WTC11 (cell line): ENCODE measurements around the gene CHAT.

ENCODE experiments used
- CBFB ChIP-seq: sonication (generic); formaldehyde crosslinking; IDR thresholded peaks from 2 replicates; pipeline ENCODE4 v1.8.1; 2022; ENCODE audit warnings: mild to moderate bottlenecking, low read depth, missing genetic modification reagents
- EMX1 ChIP-seq: fragments of 250-450 bp; sonication (Bioruptor Pico); IDR thresholded peaks from 2 replicates; pipeline ENCODE4 v1.8.0; 2021; ENCODE audit warnings: mild to moderate bottlenecking
- FOXP1 ChIP-seq: sonication (generic); formaldehyde crosslinking; IDR thresholded peaks from 2 replicates; pipeline ENCODE4 v1.8.0; 2022; ENCODE audit warnings: missing genetic modification reagents, mild to moderate bottlenecking, moderate library complexity, borderline replicate concordance
- JAZF1 ChIP-seq: fragments of 250-450 bp; sonication (Bioruptor Pico); IDR thresholded peaks from 2 replicates; pipeline ENCODE4 v1.9.0; 2021; ENCODE audit warnings: moderate library complexity, mild to moderate bottlenecking, inconsistent platforms
- MXD4 ChIP-seq: fragments of 250-450 bp; sonication (Bioruptor Pico); IDR thresholded peaks from 2 replicates; pipeline ENCODE4 v1.8.0; 2021; ENCODE audit warnings: mild to moderate bottlenecking, moderate library complexity, borderline replicate concordance
- NFYB ChIP-seq: sonication (generic); formaldehyde crosslinking; conservative IDR thresholded peaks from 2 replicates; pipeline ENCODE4 v1.8.0; 2022; ENCODE audit warnings: low read depth, missing genetic modification reagents
- ZNF121 ChIP-seq: sonication (generic); formaldehyde crosslinking; IDR thresholded peaks from 2 replicates; pipeline ENCODE4 v1.8.0; 2023; ENCODE audit warnings: missing genetic modification reagents
- TF ChIP-seq, protein P1 (sequence below): fragments of 200-600 bp; IDR thresholded peaks from 2 replicates; pipeline ENCODE4 v1.8.0; 2022; ENCODE audit warnings: antibody characterized with exemption
- TF ChIP-seq, protein P2 (sequence below): sonication (generic); formaldehyde crosslinking; IDR thresholded peaks from 2 replicates; pipeline ENCODE4 v1.8.1; 2022; ENCODE audit warnings: low read depth, missing genetic modification reagents, borderline replicate concordance
- TF ChIP-seq, protein P3 (sequence below): sonication (generic); formaldehyde crosslinking; IDR thresholded peaks from 2 replicates; pipeline ENCODE4 v1.8.0; 2023; ENCODE audit warnings: mild to moderate bottlenecking, missing genetic modification reagents
- TF ChIP-seq, protein P4 (sequence below): sonication (generic); formaldehyde crosslinking; IDR thresholded peaks from 2 replicates; pipeline ENCODE4 v1.8.0; 2022; ENCODE audit warnings: mild to moderate bottlenecking, missing genetic modification reagents
- TF ChIP-seq, protein P5 (sequence below): sonication (generic); formaldehyde crosslinking; IDR thresholded peaks from 2 replicates; pipeline ENCODE4 v1.8.0; 2022; ENCODE audit warnings: mild to moderate bottlenecking, missing genetic modification reagents
- TF ChIP-seq, protein P6 (sequence below): sonication (generic); formaldehyde crosslinking; IDR thresholded peaks from 2 replicates; pipeline ENCODE4 v1.8.1; 2023; ENCODE audit warnings: mild to moderate bottlenecking, missing genetic modification reagents, moderate library complexity

DNA sequence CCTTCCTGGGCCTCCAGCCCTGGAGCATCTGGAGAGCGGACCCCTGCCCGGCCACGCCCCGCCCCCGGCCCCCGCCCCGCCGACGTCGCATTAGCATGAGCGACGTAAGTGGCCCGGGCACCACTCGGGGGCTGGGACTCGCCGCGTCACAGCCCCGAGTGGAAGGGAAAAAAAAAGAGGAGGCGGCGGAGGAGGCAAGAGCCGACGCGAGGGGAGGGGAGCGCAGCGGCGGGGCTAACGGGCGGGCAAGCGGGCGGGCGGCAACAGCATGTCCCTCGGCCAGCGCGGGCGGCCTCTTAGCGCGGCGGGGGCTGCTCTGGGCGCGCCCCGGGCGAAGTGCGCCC, 3.8 kb upstream of the CHAT start, which contains the start of gene SLC18A3:
- TF ChIP-seq, protein P1, sequence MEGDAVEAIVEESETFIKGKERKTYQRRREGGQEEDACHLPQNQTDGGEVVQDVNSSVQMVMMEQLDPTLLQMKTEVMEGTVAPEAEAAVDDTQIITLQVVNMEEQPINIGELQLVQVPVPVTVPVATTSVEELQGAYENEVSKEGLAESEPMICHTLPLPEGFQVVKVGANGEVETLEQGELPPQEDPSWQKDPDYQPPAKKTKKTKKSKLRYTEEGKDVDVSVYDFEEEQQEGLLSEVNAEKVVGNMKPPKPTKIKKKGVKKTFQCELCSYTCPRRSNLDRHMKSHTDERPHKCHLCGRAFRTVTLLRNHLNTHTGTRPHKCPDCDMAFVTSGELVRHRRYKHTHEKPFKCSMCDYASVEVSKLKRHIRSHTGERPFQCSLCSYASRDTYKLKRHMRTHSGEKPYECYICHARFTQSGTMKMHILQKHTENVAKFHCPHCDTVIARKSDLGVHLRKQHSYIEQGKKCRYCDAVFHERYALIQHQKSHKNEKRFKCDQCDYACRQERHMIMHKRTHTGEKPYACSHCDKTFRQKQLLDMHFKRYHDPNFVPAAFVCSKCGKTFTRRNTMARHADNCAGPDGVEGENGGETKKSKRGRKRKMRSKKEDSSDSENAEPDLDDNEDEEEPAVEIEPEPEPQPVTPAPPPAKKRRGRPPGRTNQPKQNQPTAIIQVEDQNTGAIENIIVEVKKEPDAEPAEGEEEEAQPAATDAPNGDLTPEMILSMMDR: no peak
- TF ChIP-seq, protein P2, sequence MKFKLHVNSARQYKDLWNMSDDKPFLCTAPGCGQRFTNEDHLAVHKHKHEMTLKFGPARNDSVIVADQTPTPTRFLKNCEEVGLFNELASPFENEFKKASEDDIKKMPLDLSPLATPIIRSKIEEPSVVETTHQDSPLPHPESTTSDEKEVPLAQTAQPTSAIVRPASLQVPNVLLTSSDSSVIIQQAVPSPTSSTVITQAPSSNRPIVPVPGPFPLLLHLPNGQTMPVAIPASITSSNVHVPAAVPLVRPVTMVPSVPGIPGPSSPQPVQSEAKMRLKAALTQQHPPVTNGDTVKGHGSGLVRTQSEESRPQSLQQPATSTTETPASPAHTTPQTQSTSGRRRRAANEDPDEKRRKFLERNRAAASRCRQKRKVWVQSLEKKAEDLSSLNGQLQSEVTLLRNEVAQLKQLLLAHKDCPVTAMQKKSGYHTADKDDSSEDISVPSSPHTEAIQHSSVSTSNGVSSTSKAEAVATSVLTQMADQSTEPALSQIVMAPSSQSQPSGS: no peak
- TF ChIP-seq, protein P3, sequence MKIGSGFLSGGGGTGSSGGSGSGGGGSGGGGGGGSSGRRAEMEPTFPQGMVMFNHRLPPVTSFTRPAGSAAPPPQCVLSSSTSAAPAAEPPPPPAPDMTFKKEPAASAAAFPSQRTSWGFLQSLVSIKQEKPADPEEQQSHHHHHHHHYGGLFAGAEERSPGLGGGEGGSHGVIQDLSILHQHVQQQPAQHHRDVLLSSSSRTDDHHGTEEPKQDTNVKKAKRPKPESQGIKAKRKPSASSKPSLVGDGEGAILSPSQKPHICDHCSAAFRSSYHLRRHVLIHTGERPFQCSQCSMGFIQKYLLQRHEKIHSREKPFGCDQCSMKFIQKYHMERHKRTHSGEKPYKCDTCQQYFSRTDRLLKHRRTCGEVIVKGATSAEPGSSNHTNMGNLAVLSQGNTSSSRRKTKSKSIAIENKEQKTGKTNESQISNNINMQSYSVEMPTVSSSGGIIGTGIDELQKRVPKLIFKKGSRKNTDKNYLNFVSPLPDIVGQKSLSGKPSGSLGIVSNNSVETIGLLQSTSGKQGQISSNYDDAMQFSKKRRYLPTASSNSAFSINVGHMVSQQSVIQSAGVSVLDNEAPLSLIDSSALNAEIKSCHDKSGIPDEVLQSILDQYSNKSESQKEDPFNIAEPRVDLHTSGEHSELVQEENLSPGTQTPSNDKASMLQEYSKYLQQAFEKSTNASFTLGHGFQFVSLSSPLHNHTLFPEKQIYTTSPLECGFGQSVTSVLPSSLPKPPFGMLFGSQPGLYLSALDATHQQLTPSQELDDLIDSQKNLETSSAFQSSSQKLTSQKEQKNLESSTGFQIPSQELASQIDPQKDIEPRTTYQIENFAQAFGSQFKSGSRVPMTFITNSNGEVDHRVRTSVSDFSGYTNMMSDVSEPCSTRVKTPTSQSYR (CRISPR knock-in tag): no peak
- no peak for TF ChIP-seq MXD4 (CRISPR knock-in tag)
- TF ChIP-seq JAZF1 (CRISPR knock-in tag): no peak
- TF ChIP-seq ZNF121: no peak
- TF ChIP-seq, protein P4, sequence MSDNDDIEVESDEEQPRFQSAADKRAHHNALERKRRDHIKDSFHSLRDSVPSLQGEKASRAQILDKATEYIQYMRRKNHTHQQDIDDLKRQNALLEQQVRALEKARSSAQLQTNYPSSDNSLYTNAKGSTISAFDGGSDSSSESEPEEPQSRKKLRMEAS: no peak
- no peak for TF ChIP-seq NFYB
- TF ChIP-seq, protein P5, sequence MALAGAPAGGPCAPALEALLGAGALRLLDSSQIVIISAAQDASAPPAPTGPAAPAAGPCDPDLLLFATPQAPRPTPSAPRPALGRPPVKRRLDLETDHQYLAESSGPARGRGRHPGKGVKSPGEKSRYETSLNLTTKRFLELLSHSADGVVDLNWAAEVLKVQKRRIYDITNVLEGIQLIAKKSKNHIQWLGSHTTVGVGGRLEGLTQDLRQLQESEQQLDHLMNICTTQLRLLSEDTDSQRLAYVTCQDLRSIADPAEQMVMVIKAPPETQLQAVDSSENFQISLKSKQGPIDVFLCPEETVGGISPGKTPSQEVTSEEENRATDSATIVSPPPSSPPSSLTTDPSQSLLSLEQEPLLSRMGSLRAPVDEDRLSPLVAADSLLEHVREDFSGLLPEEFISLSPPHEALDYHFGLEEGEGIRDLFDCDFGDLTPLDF (CRISPR knock-in tag): no peak
- no peak for TF ChIP-seq FOXP1 (CRISPR knock-in tag)
- TF ChIP-seq CBFB (CRISPR knock-in tag): no peak
- TF ChIP-seq EMX1 (CRISPR knock-in tag): no peak
- TF ChIP-seq, protein P6, sequence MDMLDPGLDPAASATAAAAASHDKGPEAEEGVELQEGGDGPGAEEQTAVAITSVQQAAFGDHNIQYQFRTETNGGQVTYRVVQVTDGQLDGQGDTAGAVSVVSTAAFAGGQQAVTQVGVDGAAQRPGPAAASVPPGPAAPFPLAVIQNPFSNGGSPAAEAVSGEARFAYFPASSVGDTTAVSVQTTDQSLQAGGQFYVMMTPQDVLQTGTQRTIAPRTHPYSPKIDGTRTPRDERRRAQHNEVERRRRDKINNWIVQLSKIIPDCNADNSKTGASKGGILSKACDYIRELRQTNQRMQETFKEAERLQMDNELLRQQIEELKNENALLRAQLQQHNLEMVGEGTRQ (CRISPR knock-in tag): no peak
